ENCODE data around the gene OR2C3. TPM values are rescaled to one million over a fixed set of nuclear protein-coding genes. Genes with fewer than 3 reads are reported as not detected.

Gene OR2C3
- total RNA-seq (2014; rRNA removed; shearing (Covaris generic)): not detected in 2 replicates
- not detected in 2 replicates for polyA plus RNA-seq (2016; fragmentation: Nextera tagmentation; extraction: Ambion mirVana)
- long read RNA-seq: 0 reads

DNA sequence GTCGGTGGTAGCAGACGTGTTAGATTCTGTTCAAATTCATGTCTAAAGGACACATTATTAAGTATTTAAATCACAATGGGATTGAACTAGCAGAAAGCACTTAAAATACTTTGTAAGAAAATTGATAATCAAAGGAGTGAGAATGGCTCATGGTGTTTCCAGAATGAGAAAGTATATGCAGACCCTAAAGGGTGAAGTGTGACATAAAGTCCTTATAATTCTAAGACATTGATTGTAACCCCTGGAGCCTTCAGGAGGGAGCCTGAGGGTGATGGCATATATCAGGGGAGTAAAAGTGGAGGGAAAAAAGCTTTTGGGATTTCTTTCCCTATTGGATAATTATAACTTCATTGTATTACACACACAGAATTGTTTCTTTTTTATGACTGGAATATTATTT, at the start of gene OR2C3:
OR2C3 (minus strand) TSS at position 101 of the 400 bp plus-strand sequence. CDS start 3,929 bp downstream, outside the sequence.
- no peaks in the 10 kb centered on the region for H3K27me3 ChIP-seq (ENCODE audit: insufficient read depth)
- H3K79me2 ChIP-seq (replicated peaks; ENCODE audit: insufficient read depth): no peaks in the 10 kb centered on the region
- H3K36me3 Mint-ChIP-seq (ENCODE audit: low read depth): no peaks in the 10 kb centered on the region
- no peak within 1 kb of the TSS for H3K4me2 ChIP-seq
- H3K4me3 Mint-ChIP-seq: no peak within 1 kb of the TSS
- no peak within 1 kb of the TSS for H3K27ac Mint-ChIP-seq
- H3K27ac ChIP-seq (ENCODE audit: low read depth): no peak within 1 kb of the TSS
- H3K4me3 ChIP-seq: no peak within 1 kb of the TSS
- H3K4me1 Mint-ChIP-seq: peaks cover 2% of the 10 kb centered on the region; the same call in 2 of the 3 replicates
- no peak for DNase-seq (ENCODE audit: low spot score)
- peaks cover 4% of the 10 kb centered on the region for H3K27me3 Mint-ChIP-seq (ENCODE audit: insufficient read depth, low read depth, poor library complexity)
- no peak within 1 kb of the TSS for H2AFZ ChIP-seq
- H3F3A ChIP-seq (replicated peaks; ENCODE audit: low read depth): no peaks in the 10 kb centered on the region
- no peak for ATAC-seq
- no peaks in the 10 kb centered on the region for H3K4me1 ChIP-seq (ENCODE audit: insufficient read depth)
- no peaks in the 10 kb centered on the region for H4K20me1 ChIP-seq (replicated peaks; ENCODE audit: insufficient read depth)
- TF ChIP-seq, protein P1, sequence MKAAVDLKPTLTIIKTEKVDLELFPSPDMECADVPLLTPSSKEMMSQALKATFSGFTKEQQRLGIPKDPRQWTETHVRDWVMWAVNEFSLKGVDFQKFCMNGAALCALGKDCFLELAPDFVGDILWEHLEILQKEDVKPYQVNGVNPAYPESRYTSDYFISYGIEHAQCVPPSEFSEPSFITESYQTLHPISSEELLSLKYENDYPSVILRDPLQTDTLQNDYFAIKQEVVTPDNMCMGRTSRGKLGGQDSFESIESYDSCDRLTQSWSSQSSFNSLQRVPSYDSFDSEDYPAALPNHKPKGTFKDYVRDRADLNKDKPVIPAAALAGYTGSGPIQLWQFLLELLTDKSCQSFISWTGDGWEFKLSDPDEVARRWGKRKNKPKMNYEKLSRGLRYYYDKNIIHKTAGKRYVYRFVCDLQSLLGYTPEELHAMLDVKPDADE (IDR thresholded peaks at IDR 0.05): no peak
- TF ChIP-seq STAT1 (IDR thresholded peaks at IDR 0.05; ENCODE audit: unreplicated experiment) (no peak), CREB1 (CRISPR knock-in tag; IDR thresholded peaks at IDR 0.05; ENCODE audit: low read depth) (no peak), ZNF114 (CRISPR knock-in tag; IDR thresholded peaks at IDR 0.05) (no peak), ZNF331 (CRISPR knock-in tag; IDR thresholded peaks at IDR 0.05; ENCODE audit: low read depth) (no peak), JUNB (IDR thresholded peaks at IDR 0.05; ENCODE audit: unreplicated experiment) (no peak), EZH2 (IDR thresholded peaks at IDR 0.05; ENCODE audit: low read depth, unreplicated experiment) (no peak), NANOG (IDR thresholded peaks at IDR 0.05; ENCODE audit: borderline replicate concordance) (no peak), ZNF462 (CRISPR knock-in tag; IDR thresholded peaks at IDR 0.05) (no peak), POLR2AphosphoS5 (IDR thresholded peaks at IDR 0.05; ENCODE audit: low read depth) (no peak), EZH2phosphoT487 (IDR thresholded peaks at IDR 0.05; ENCODE audit: unreplicated experiment) (no peak)
- TF ChIP-seq, protein P2, sequence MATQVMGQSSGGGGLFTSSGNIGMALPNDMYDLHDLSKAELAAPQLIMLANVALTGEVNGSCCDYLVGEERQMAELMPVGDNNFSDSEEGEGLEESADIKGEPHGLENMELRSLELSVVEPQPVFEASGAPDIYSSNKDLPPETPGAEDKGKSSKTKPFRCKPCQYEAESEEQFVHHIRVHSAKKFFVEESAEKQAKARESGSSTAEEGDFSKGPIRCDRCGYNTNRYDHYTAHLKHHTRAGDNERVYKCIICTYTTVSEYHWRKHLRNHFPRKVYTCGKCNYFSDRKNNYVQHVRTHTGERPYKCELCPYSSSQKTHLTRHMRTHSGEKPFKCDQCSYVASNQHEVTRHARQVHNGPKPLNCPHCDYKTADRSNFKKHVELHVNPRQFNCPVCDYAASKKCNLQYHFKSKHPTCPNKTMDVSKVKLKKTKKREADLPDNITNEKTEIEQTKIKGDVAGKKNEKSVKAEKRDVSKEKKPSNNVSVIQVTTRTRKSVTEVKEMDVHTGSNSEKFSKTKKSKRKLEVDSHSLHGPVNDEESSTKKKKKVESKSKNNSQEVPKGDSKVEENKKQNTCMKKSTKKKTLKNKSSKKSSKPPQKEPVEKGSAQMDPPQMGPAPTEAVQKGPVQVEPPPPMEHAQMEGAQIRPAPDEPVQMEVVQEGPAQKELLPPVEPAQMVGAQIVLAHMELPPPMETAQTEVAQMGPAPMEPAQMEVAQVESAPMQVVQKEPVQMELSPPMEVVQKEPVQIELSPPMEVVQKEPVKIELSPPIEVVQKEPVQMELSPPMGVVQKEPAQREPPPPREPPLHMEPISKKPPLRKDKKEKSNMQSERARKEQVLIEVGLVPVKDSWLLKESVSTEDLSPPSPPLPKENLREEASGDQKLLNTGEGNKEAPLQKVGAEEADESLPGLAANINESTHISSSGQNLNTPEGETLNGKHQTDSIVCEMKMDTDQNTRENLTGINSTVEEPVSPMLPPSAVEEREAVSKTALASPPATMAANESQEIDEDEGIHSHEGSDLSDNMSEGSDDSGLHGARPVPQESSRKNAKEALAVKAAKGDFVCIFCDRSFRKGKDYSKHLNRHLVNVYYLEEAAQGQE (IDR thresholded peaks at IDR 0.05; ENCODE audit: unreplicated experiment): no peak
- TF ChIP-seq, protein P3, sequence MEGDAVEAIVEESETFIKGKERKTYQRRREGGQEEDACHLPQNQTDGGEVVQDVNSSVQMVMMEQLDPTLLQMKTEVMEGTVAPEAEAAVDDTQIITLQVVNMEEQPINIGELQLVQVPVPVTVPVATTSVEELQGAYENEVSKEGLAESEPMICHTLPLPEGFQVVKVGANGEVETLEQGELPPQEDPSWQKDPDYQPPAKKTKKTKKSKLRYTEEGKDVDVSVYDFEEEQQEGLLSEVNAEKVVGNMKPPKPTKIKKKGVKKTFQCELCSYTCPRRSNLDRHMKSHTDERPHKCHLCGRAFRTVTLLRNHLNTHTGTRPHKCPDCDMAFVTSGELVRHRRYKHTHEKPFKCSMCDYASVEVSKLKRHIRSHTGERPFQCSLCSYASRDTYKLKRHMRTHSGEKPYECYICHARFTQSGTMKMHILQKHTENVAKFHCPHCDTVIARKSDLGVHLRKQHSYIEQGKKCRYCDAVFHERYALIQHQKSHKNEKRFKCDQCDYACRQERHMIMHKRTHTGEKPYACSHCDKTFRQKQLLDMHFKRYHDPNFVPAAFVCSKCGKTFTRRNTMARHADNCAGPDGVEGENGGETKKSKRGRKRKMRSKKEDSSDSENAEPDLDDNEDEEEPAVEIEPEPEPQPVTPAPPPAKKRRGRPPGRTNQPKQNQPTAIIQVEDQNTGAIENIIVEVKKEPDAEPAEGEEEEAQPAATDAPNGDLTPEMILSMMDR (conservative IDR thresholded peaks at IDR 0.05; ENCODE audit: low read depth in 2 of 2): no peak
- no peaks in the 10 kb centered on the region for H3K36me3 ChIP-seq (ENCODE audit: insufficient read depth)
- peaks cover 9% of the 10 kb centered on the region; the same call in 1 of the 2 replicates for H3K9me2 ChIP-seq (ENCODE audit: insufficient read depth)
- no peaks in the 10 kb centered on the region; the same call in 2 of the 3 replicates for H3K9me3 Mint-ChIP-seq

Measured in GM23338 (cell line).